ENCODE data around the gene ENOX1.

Gene ENOX1

DNA sequence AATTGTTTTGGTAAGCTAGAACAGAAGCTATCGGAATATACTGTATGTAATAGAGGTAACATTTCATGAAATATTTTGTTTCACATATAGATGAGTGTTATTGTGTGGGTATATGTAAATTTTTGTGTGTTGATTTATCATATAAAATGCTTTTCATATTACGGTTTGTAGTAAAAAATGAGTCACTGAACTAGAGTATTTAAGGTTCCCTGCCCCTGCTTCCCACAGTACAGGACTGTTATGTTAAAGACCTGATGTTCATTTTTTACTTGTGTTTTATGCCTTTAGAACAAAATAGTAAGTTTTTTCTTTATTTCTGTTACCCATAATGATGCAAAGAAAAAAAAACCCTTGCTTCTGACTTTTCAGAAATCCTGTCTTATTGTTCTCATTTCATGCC, 243.4 kb downstream of the ENOX1 start:
- no peak overlapping the region for H3K27ac ChIP-seq
- TF ChIP-seq, protein P1, sequence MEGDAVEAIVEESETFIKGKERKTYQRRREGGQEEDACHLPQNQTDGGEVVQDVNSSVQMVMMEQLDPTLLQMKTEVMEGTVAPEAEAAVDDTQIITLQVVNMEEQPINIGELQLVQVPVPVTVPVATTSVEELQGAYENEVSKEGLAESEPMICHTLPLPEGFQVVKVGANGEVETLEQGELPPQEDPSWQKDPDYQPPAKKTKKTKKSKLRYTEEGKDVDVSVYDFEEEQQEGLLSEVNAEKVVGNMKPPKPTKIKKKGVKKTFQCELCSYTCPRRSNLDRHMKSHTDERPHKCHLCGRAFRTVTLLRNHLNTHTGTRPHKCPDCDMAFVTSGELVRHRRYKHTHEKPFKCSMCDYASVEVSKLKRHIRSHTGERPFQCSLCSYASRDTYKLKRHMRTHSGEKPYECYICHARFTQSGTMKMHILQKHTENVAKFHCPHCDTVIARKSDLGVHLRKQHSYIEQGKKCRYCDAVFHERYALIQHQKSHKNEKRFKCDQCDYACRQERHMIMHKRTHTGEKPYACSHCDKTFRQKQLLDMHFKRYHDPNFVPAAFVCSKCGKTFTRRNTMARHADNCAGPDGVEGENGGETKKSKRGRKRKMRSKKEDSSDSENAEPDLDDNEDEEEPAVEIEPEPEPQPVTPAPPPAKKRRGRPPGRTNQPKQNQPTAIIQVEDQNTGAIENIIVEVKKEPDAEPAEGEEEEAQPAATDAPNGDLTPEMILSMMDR (conservative IDR thresholded peaks at IDR 0.05), result no peak
- no peak for TF ChIP-seq ZFX (IDR thresholded peaks at IDR 0.05)

- H3K27ac ChIP-seq, result no peak overlapping the region
- no peak for TF ChIP-seq ZFX (IDR thresholded peaks at IDR 0.05)
- TF ChIP-seq, protein P1 (conservative IDR thresholded peaks at IDR 0.05), result no peak
These were observed 249.6 kb downstream of the ENOX1 start for GRCh38 chr13:43537124-43537523.

- TF ChIP-seq, protein P1 (conservative IDR thresholded peaks at IDR 0.05), result no peak
- no peak for TF ChIP-seq ZFX (IDR thresholded peaks at IDR 0.05)
- H3K27ac ChIP-seq, result no peak overlapping the region
These were observed 257.0 kb downstream of the ENOX1 start for GRCh38 chr13:43529796-43530195.

GRCh38 chr13:43528992-43529391, 257.8 kb downstream of the ENOX1 start:
- TF ChIP-seq, protein P1 (conservative IDR thresholded peaks at IDR 0.05), result no peak
- TF ChIP-seq ZFX (IDR thresholded peaks at IDR 0.05), result no peak
- no peak overlapping the region for H3K27ac ChIP-seq

DNA sequence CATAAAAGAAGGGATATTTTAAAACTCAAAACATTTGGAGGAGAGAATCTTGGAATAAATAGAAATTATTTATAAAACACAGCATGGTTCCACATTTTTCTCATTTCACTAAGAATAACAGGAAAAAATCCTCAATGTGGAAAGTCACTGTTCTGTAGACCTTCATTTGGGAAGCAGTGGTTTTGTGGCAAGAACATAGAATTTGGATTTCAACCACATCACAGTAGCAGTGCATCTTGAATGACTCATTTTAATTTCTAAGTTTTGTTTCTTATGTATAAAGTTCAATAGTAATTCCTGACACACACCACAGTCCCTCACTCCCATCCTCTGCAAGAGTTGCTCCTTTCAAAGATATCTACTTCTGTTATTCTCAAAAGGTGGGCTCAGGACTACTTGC, 264.0 kb downstream of the ENOX1 start:
- TF ChIP-seq, protein P1 (conservative IDR thresholded peaks at IDR 0.05), result no peak
- no peak for TF ChIP-seq ZFX (IDR thresholded peaks at IDR 0.05)
- H3K27ac ChIP-seq, result no peak overlapping the region

DNA sequence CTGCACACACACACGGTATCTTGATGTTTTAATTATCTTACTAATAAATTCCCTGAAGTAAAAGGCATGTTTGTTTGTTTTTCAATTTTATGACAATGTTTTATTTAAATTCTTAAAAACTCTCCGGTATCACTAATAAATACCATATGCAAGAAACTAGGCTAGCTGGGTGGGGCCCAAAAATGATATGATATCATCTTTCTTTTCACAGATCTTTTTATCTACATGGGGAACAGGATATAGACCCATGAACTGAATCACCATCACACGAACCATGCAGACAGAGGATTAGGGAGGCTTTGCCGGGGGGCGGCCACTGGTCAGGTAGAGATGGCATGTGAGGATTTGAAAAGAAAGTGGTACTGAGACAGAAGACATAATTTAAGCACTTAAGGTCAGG, 266.4 kb downstream of the ENOX1 start:
- peak overlapping the region; percentile 60 for H3K27ac ChIP-seq
- TF ChIP-seq, protein P1 (conservative IDR thresholded peaks at IDR 0.05), result no peak
- no peak for TF ChIP-seq ZFX (IDR thresholded peaks at IDR 0.05)

- no peak for TF ChIP-seq ZFX (IDR thresholded peaks at IDR 0.05)
- TF ChIP-seq, protein P1 (conservative IDR thresholded peaks at IDR 0.05), result no peak
- no peak overlapping the region for H3K27ac ChIP-seq
These were observed 267.9 kb downstream of the ENOX1 start for GRCh38 chr13:43518833-43519232.

All from C4-2B (cell line).